GM21360 (cell line): ENCODE measurements around the gene PINLYP.

Experiments used
- ATAC-seq: cut with Tn5 transposase; IDR thresholded peaks from one replicate; pipeline ENCODE4 v1.9.1; 2021; ENCODE audit warnings: mild to moderate bottlenecking, moderate library complexity; ENCODE audit not compliant: unreplicated experiment

PINLYP gene

GRCh38 chr19:43575156-43575950, at the start of gene PINLYP, which contains the start of gene XRCC1:
TSS of gene PINLYP (plus strand) at chr19:43575801. CDS start at chr19:43577192, 1,391 bp downstream.
TSS of gene XRCC1 (minus strand) at chr19:43575527. CDS start at chr19:43575458, 69 bp downstream.
- peak; percentile 96 for ATAC-seq

DNA sequence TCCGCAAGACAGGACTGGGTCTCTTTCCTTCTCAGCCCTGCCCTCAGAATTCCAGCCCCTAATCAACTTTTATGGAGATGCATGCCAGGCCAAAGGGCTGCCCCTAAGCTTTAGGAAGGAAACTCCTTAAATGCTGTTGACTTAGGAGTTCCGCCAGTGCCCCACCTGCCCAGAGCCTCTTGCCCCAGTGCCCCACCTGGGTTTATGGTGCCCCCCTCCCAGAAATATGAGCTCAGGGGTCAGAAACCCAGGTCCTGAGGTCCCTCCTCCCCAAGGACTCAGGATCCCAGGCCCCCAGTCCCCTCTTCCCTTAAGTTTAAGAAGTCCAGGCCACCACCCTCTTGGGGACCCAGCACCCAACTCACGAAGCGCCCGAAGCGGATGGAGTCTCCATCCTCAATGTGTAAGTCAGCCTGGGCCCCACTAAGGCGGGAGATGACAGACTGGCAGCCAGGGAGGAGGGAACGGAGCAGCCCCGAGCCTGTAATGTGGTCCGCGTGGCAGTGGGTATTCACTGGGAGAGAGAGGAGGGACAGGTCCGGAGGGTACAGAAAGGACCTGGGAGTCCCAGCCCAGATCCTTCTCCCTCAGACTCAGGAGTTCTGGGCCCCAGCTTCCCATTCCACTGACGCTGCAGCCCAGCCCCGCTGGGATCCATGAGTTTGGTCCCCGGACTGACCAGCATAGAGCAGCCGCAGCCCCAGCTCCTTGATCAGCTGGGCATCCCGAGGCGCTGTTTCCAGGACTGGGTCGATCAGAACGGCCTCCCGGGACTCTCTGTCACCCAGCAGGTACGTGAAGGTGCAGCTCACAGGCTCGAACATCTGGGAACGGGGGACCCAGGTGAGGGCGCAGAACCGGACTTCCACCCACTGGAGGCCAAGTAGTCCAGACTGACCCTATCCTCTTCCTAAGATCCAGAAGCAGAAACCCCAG, 49.5 kb upstream of the PINLYP start:
- no peak for ATAC-seq

DNA sequence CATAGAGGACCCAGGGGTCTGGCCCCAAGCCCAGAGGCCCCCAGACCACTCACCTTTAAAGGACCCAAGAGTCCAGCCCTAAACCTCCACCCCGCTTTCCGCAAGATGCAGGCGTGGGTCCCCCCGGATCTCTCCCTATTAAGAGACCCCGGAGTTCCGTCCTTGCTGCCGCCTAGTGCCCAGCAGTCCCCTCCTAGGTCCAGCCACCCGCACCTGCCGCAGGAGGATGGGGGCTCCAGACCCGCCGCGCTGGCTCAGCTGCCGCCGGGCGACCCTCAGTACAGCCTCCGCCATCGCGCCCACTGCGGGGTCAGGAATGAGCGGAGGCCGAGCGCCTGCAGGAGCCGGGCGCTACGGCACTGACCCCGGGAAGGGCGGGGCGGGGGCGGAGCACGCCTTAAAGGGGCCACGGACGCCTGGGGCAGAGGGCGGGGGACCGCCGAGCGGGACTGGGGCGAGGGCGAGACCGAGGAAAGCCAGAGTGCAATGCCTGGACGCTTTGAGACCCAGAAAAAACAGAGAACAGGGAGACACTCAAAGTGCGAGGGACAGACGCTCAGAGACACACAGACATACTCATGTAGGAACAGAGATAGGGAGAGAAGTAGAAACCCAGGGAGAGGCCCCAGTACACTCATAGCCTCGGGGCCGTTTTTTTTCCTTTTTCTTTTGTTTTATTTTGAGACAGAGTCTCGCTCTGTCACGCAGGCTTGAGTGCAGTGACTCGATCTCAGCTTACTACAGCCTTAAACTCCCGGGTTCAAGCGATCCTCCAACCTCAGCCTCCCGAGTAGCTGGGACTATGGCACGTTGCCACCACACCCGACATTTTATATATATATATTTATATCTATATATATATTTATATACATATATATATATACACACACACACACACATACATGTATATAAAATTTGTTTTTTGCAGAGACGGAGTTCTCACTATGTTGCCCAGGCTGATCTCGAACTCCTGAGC, 48.4 kb upstream of the PINLYP start, which contains the start of gene ETHE1:
Gene ETHE1, minus strand, starts transcription at position 318 of the 976 bp plus-strand sequence. Its CDS starts 24 bp downstream, at position 294.
- ATAC-seq, result no peak

GRCh38 chr19:43527860-43528622, 47.6 kb upstream of the PINLYP start:
- no peak for ATAC-seq

DNA sequence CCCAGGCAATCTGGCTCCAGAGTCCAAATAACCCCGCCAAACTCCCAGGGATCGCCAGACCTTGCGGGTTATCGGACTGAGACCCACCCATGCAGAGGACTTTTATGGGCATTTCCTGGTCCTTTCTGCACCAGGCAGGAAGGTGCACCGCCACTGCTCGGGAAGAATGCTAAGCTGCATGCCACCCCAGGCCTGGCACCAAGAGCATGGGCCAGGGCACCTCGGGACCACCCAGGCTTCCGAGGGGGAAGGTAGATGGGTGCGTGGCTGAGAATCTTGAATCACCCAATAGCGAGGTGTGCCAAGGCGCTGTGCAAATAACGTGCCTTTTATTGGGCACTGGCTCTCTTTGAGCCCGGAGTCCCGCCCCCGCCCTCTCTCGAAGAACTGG, 43.0 kb upstream of the PINLYP start:
- ATAC-seq, result no peak

DNA sequence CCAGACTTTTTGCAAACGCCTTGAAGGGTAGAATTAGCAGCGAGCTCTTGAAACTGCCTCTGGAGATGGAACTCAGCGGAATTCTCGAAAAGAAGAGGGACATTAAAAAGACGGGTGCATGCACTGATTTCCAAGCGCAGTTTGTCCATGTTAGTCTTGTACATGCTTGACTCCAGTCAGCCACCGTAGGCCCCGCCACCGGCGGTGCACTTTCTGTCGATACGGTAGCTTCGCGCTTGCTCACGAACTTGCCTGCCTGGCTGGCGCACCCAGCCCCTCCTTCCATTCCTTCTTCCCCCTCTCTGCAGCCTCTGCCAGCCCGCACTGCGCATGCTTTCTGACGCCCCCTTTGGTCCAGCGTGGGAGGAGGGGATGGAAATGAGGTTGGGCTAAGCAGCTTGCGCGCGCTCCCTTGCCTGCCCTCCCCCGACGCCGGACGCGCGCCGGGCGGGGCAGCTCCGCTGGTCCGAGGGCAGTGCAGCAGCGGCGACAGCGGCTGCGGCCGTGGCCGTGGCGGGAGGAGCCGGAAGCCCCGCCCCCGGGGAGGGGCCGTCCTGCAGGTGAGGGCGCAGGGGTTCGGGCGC, 42.5 kb upstream of the PINLYP start, which contains the start of gene ZNF575:
Gene ZNF575, plus strand, starts transcription at position 227 of the 584 bp plus-strand sequence. CDS start 1,235 bp downstream, outside the sequence.
- ATAC-seq, result peak; percentile 53

DNA sequence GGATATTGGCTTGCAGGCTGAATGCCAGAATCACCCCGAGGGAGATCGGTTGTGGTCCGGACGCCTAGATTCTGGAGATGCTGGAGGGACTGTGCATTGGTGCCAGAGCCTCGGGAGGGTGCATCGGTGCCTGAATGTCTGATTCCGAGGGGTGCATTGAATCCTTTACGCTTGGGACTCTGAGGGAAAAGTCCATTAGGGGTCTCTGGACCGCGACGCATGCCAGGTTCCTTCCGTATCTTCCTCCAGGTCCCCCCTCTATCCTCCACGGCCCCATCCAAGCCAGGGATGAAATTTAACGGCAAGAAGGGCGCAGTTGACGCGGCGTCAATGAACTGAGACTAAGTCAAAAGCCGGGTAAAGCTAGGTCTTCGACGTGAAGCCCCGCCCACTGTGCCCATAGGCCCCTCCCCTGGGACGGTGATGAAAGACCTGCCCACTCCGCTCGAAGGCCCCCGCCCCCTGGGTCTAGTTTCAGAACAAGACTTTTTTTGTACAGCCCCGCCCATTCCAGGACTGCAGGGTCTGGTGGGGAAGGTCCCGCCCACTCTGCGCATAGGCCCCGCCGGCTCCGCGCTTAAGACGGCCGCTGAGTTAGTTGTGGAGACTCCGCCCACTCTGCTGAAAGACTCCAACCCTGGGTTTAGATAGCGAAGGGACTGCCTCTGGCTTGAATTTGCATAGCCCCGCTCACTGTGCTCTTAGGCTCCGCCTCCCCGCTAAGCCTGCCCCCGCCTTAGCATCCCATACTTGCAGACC, 41.9 kb upstream of the PINLYP start:
- ATAC-seq, result peak; percentile 55

DNA sequence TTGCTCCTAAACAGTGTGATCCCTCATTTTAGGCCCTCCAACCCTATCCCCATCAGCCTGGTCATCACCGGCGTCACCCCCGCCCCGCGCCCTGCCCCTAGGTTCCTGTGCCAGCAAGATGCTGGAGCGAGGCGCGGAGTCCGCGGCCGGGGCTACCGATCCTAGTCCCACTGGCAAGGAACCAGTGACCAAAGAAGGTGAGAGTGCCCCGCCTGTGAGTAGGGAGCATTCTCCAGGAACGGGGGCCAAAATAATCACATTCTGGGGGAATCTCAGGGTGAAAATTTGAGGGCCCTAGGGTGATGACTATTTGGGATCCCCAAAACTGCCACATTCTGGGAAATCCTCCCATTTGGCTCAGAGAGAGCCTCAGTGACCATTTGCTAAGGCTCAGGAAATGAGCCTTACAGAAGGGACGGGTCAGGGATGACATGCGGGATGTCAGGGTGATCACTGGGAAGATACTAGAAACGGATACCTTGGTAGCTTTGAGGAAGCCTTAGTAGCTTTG, 41.2 kb upstream of the PINLYP start:
- ATAC-seq, result no peak

DNA sequence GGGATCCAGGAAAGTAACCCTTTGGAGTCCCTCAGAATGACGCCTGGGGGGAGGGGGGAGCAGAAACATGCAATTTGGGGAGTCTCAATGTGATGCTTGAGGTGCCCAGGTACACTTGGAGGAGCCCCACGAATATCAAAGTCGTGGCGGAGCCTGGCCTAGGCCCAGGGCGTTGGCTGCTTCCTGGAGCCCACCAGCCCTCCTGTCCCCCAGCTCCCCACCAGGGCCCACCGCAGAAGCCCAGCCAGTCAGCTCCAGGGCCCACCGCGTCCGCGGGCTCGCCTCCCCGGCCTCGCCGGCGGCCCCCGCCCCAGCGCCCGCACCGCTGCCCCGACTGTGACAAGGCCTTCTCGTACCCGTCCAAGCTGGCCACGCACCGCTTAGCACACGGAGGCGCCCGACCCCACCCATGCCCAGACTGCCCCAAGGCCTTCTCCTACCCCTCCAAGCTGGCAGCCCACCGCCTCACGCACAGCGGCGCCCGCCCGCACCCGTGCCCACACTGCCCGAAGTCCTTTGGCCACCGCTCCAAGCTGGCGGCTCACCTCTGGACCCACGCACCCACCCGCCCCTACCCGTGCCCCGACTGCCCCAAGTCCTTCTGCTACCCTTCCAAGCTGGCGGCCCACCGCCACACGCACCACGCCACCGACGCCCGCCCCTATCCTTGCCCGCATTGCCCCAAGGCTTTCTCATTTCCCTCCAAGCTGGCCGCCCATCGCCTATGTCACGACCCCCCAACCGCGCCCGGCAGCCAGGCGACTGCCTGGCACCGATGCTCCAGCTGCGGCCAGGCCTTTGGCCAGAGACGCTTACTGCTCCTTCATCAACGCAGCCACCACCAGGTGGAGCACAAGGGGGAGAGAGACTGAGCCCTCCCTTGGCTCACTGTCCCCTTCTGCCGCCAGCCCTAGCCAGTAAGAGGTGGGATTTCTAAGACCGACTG, 40.5 kb upstream of the PINLYP start:
- ATAC-seq, result no peak

- ATAC-seq, result no peak
Measured at GRCh38 chr19:43538922-43539321, 36.7 kb upstream of the PINLYP start.

DNA sequence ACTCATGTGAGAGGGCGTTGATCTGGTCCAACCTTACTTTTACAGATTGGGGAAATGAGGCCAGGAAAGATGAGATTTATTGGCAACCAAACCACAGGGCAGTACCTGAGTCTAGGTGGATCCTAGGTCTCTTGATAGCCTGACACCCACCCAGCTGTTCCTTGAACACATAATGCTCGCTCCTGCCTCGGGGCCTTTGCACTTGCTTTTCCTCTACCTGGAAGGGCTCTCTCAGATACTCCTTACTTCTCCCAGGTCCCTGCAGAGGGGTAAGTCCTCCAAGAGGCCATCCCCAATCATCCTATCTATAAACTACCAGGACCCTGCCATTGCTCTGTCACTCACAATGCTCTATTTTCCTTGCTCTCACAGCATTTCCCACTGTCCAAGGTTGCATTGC, 35.2 kb upstream of the PINLYP start:
- no peak for ATAC-seq

DNA sequence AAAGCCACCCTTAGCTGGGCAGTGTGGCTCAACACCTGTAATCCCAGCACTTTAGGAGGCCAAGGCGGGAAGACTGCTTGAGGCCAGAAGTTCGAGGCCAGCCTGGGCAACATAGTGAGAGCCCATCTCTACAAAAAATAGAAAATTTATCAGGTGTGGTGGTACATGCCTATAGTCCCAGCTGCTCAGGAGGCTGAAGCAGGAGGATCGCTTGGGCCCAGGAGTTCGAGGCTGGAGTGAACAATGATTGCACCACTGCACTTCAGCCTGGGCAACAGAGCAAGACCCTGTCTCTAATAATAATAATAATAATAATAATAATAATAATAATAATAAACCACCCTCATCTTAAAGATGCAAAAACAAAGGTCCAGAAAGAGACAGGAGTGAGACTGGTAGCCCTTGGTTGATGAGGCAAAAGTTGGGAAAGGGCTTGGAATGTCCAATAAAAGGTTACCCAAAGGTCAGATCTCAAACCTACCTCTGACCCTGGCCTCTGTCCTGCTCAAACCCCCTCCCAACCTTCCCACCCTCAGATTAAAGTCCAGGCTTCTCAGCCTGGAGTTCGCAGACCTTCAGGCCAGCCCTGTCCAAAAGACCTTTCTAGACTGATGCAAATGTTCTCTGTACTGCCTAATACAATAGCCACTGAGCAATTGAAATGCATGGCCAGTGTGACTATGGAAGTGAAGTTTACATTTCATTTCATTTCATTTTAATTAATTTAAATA, 33.5 kb upstream of the PINLYP start:
- no peak for ATAC-seq

- no peak for ATAC-seq
Measured at GRCh38 chr19:43544077-43544476, 31.5 kb upstream of the PINLYP start.

DNA sequence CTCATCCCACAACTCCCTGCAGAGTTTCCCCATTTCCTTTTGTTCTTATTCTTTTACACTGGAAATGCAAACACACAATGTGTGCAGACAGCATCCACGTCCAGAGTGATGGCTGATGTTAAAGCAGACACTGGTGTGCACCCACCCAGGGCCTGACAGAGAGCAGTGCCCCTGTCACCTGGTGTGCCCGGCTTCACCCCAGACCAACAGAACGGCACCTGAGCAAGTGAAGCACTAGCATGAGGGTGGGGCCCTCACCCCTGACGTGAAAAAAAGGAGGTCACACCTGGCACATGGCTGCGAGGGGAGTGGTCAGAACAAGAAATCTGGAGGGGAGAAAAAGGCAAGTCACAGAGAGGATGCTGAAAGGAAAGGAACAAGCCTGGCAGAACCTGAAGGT, 30.3 kb upstream of the PINLYP start:
- ATAC-seq, result no peak

GRCh38 chr19:43545981-43546380, 29.6 kb upstream of the PINLYP start:
- no peak for ATAC-seq

- no peak for ATAC-seq
Measured at GRCh38 chr19:43546581-43546980, 29.0 kb upstream of the PINLYP start.
